ENCODE measurements around the gene TRMT1.

- TF ChIP-seq CTCF (IDR thresholded peaks at IDR 0.05) (no peak), POLR2A (IDR thresholded peaks at IDR 0.05) (peak; percentile 17 to 38)
These were observed 60.4 kb downstream of the TRMT1 start for GRCh38 chr19:13056052-13056660.

All from uterus (tissue), 2 donors.